Omental fat pad (tissue), 4 donors: ENCODE measurements around the gene SFMBT2. TPM values are rescaled to one million over a fixed set of nuclear protein-coding genes. Genes with fewer than 3 reads are reported as not detected.
"Not testable (repeated sequence)": the region's sequence is repeated elsewhere in the genome, so short reads cannot be mapped to it uniquely, and the experiment has no call there.

Source experiments
- ATAC-seq: fragments of 150-250 bp; one replicate; pipeline ENCODE4 v1.9.1; 2016; ENCODE audit warnings: mild to moderate bottlenecking, moderate library complexity; ENCODE audit not compliant: low FRiP score
- DNase-seq: peaks from one replicate; pipeline ENCODE4 v3.0.0-alpha.2; 2019; ENCODE audit warnings: low spot score
- CTCF ChIP-seq, 3 donors: fragments of 450-650 bp; IDR thresholded peaks; one replicate each; pipeline ENCODE4 v1.5.1; 2016 to 2017; ENCODE audit warnings: antibody characterized with exemption in 3 of 3, mild to moderate bottlenecking in 3 of 3, moderate library complexity in 2 of 3
- total RNA-seq, 4 donors: library from RNA; depleted of rRNA; stranded (reverse); fragments of >200 nt; gene quantifications; one replicate each; pipeline ENCODE4 v1.1.0, GENCODE V29; 2016

SFMBT2 gene
- total RNA-seq, 4 donors from 2014 or later: 6.2 to 12.0 (median 9.4) TPM

- DNase-seq: no peak
- no peak for ATAC-seq
- no peak for TF ChIP-seq CTCF (IDR thresholded peaks at IDR 0.05)
Measured at GRCh38 chr10:7389844-7390243, 21.0 kb downstream of the SFMBT2 start.

GRCh38 chr10:7389346-7389745 is 21.5 kb downstream of the SFMBT2 start:
- no peak for TF ChIP-seq CTCF (IDR thresholded peaks at IDR 0.05)
- no peak for ATAC-seq

GRCh38 chr10:7388602-7389001 is 22.2 kb downstream of the SFMBT2 start:
- TF ChIP-seq CTCF (IDR thresholded peaks at IDR 0.05): no peak
- DNase-seq (no peak), ATAC-seq (no peak)

More at GRCh38 chr10:7389346-7389745, 21.5 kb downstream of the SFMBT2 start:
- no peak for DNase-seq

GRCh38 chr10:7388149-7388548 is 22.7 kb downstream of the SFMBT2 start:
- ATAC-seq, DNase-seq: not testable (repeated sequence)

- no peak for TF ChIP-seq CTCF (IDR thresholded peaks at IDR 0.05)
- DNase-seq: no peak
- no peak for ATAC-seq
Measured at GRCh38 chr10:7385114-7385513, 25.7 kb downstream of the SFMBT2 start.

- ATAC-seq (no peak), DNase-seq (no peak)
- no peak for TF ChIP-seq CTCF (IDR thresholded peaks at IDR 0.05)
Measured at GRCh38 chr10:7383442-7383841, 27.4 kb downstream of the SFMBT2 start.

GRCh38 chr10:7380704-7381241 is 30.1 kb downstream of the SFMBT2 start:
- TF ChIP-seq CTCF (IDR thresholded peaks at IDR 0.05): no peak
- ATAC-seq (no peak), DNase-seq (no peak)
